GM21526 (cell line): ENCODE results near the gene BOLA1.
A peak's percentile ranks its signal among the peaks of the same experiment; 100 is the strongest.
"Not testable (repeated sequence)": the region's sequence is repeated elsewhere in the genome, so short reads cannot be mapped to it uniquely, and the experiment has no call there.

Source experiments
- ATAC-seq: cut with Tn5 transposase; IDR thresholded peaks from one replicate; pipeline ENCODE4 v1.9.1; 2021; ENCODE audit warnings: moderate library complexity; ENCODE audit not compliant: unreplicated experiment, low FRiP score

The BOLA1 gene, protein sequence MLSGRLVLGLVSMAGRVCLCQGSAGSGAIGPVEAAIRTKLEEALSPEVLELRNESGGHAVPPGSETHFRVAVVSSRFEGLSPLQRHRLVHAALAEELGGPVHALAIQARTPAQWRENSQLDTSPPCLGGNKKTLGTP

DNA sequence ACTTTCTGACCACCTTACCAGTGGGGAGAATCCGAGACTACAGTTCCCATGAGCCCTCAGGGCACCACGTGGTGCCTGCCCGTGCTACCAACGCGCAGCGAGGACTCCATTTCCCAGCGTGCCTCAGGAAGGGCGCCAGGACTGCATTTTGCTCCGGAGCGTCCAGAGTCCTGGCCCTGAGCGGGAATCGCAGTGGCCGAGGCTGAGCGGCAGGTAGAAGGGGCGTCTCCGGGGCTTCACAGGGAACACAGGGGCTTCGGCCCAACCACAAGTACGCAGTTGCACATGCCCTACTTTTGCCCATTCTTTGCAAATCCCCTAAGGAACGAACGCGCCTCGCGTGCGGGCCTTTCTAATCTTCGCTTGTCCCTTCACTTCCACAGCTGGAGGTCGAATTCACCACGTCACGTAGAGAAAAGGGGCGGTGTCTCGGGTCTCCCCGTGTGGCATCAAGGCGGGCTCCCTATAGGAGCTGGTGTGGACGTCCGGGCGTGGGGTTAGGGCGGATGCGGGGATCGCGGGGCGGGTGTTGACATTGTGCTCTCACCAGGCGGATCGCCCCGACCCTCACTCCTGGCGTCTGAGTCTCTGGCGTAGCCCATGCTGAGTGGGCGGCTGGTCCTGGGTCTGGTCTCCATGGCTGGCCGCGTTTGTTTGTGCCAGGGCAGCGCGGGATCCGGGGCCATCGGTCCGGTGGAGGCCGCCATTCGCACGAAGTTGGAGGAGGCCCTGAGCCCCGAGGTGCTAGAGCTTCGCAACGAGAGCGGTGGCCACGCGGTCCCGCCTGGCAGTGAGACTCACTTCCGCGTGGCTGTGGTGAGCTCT is at the start of gene BOLA1:
TSS of gene BOLA1 (plus strand) at position 109 of the 825 bp plus-strand sequence. CDS start at position 601, 492 bp downstream.
- ATAC-seq, result peak; percentile 80

DNA sequence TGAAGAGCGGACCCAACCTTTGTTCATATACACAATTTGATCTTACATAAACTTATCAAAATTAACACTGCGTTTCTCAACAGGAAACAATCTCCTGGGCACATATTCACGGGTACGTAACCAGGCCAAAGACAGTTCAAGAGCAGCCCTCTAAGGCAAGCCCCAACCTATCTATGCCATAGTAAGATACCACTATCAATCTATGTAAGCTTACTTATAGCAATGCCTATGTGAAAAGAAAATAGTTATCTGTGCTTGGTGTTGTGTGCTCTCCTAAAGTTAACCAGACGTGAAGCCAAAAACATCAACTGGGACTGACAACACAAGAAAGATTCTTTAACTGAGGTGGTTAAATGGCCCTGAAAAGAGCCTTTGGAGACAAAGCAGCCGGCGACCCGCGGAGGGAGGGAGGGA is 49.4 kb upstream of the BOLA1 start:
- ATAC-seq, result no peak

DNA sequence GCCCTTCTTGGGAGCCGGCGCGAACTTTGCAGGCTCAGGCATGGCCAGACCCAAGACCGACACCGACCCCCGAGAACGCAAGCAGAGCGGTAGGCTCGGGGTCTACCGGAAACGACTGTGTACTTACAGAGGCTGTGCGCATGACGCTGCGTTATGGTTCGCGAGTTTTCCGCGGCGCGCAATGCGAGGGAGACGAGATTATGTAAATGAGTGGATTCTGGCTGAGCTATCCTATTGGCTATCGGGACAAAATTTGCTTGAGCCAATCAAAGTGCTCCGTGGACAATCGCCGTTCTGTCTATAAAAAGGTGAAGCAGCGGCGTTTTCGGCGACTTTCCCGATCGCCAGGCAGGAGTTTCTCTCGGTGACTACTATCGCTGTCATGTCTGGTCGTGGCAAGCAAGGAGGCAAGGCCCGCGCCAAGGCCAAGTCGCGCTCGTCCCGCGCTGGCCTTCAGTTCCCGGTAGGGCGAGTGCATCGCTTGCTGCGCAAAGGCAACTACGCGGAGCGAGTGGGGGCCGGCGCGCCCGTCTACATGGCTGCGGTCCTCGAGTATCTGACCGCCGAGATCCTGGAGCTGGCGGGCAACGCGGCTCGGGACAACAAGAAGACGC is 48.5 kb upstream of the BOLA1 start:
- peak; percentile 44 for ATAC-seq

DNA sequence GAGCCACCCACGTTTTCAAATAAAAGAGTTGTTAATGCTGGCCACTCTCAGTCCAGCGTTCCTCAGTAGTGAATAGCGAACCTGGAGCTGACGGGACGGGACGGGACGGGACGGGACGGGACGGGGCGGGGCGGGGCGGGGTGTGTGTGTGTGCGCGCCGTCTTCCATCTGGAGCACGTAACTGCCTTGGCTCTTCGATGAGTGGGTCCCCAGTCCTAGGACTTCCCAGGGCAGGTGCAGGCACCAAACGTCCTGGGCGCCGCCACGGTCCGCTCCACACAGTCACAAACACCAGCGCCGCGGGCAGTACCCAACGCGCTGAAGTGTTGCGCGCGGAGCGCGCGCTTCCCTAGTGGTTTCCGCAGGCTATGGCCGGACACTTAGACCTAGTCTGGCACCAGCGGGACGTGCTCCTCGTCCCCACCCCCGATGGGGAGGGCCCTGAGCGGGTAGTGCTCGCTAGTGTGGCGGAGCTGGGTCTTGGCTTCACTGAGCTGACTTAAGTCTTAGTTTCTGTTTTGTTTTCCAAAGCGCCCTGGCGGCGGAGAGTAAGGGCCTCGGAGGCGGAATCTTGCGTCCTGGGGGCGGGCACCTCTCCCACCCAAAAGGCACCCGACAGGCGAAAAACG is 47.7 kb upstream of the BOLA1 start:
- ATAC-seq, result peak; percentile 41

DNA sequence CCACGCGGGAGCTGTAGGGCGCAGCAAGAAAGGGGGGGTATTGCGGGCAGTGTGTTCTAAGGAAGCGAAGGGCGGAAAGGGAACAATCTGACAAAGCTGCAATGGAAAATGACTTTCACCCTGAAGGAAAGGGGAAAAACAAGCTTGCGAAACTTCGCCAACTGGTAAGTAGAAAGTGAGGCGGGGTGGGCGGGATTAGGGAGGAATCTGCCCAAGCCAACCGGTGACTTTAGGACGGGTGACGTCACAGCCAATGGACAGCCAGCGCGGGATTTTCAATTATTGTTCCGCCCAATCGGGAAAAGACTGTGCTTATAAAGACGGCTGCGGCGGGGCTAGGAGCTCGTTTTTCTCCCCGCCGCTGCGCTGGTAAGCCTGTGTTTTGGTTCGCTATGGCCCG is 47.1 kb upstream of the BOLA1 start:
- not testable (repeated sequence) for ATAC-seq

DNA sequence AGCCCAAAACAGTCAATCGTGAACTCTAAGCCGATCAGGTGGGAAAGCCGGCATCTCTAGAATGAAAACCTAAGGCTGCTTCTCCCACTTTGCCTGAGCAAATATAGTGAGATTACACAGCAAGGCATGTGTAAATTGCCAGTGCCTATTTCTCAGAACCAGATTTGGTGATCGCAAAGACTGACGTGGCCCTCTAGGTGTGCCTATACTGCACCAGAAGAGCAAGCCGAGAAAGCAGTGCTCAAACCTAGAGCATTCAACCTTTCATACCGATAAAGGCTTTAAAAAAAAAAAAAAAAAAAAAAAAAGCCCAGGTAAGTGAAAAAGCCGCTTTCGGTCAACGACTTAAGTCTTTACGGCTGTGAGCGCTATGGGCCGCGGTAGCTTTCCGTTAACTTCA is 39.1 kb upstream of the BOLA1 start:
- ATAC-seq, result not testable (repeated sequence)

DNA sequence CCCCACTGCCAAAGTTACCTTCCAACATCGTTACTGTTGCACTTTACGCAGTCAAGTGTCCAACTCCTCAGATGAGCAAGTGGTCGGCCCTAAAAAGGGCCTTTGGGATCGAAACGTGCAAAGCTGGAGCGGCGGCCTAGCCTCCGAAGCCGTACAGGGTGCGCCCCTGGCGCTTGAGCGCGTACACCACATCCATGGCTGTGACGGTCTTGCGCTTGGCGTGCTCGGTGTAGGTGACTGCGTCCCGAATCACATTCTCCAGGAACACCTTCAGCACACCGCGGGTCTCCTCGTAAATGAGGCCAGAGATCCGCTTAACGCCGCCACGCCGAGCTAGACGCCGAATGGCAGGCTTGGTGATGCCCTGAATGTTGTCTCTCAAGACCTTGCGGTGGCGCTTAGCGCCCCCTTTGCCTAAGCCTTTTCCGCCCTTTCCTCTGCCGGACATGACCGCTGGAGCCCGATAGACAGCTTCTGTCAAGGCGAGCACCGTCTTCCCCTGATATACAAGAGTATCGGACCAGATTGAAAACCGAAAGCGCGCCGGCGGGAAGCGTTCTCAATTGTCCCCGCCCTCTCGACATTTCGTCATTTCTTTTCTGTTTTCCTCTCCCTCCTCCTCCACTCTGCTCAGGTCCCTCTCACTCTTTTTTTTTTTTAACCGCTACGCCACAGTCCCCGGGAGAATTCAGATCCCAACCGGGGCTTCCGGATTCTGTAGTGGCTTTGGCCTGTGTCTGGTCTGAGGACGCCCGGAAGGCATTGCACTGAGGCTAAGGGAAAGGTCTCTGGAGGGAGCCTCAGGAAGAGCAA is 38.5 kb upstream of the BOLA1 start:
- ATAC-seq, result peak; percentile 56

DNA sequence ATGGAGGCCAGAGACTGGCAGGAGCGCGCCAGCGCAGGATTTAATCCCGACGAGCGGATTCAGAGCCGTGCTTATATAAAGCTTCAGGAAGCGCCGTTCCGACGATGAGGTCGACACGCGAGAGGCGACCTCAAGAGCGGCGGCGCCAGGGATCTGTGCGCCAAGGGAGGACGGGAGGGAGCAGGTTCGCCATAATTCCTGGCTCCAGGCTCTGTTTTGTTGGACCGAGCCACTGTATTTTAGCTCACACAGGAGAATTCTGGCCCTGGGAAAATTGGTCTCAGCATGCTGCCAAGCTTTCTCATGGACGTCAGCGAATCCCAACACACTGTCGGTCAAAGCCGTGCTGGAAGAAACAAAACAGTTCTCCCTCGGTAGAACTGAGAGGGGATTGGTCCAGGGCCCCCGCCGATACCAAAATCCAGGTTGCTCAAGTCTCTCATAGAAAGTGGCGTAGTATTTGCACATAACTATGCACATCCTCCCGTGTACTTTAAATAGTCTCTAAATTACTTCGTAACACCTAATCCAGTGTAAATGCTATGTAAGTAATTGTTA is 37.8 kb upstream of the BOLA1 start:
- not testable (repeated sequence) for ATAC-seq

DNA sequence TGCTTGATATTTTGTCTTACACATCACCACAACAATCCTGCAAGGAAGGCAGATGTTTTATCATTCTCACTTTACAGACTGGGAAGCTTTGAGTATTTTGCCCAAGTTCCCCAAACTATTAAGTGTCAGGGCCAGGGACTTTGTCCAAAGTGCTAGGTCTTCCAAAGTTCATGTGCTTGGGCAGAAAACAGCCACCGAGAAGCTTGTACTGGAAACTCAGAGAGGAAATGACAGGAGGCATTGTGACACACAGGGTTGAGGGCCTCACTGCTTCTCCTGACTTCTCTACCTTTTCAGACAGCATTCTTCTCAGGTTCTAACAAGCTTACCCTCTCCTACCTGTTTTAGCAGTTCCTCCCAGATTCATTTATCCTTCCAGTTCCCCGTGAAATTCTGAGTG is 32.5 kb upstream of the BOLA1 start:
- ATAC-seq, result not testable (repeated sequence)

DNA sequence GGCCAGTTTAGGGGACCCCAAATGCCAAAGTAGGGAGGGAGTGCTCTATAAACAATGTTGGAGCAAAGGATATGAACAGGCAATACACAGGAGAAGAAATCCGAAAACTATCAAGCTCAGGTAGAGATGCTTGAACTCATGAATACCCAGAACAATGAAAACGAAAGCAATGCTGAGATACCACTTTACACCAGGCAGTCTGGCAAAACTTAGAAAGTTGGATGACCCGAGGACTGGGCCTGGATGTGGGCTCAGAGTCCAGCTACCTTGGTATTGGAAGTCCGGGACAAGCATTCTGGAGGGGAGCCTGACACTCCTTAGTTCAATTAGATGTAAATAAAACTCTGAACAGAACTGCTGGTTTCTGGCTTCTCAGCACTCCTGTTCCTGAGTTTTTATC is 26.3 kb upstream of the BOLA1 start:
- not testable (repeated sequence) for ATAC-seq

DNA sequence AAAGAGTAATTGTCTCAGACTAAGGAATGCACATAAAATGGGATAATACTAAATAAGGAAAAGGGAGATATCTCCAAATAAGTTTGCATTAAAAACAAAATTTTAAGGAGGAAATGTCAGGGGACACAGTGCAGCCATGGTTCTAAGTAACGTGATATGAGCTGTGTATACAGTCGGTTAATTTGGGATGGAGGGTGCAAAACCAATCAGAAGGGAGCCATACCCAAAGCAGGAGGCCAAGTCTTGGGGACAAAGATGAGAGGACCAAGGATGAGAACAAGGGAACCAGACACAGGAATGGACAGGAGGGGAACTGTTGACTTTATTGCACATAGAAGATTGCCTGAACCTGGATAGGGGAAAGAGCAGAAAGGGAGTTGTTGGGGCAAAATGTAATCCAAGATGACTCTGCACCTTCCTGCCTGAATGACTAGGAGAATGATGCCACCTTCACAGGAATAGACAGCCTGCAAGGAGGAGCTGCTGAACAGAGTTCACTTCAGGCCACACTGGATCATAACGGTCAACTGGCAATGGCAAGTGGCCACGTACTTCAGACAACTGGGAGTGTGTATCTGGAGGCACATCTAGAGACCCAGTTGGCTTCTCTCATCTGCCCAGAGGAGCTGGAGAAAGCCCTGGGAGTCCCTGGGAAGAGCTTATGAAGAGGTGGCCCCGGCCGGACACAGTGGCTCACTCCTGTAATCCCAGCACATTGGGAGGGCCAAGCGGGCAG is 22.0 kb upstream of the BOLA1 start:
- no peak for ATAC-seq

DNA sequence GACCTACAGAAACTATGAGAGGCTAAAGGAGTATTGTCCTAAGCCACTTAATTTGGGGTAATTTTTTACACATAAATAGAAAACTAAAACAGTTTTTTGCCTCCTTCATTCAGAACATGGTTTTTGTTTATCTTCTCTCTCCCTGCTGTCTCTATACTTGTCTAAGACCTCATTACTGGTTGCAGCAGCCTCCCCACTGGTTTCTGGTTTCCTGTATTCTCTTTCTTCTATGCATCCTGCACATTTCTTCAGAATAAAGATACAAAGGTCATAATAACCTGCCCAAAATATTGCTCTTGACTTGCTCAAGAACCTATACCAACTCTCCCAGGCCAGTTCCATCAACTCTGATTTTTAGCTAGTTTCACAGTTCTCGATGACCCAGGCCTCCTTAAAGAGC is 19.8 kb upstream of the BOLA1 start:
- ATAC-seq, result no peak

DNA sequence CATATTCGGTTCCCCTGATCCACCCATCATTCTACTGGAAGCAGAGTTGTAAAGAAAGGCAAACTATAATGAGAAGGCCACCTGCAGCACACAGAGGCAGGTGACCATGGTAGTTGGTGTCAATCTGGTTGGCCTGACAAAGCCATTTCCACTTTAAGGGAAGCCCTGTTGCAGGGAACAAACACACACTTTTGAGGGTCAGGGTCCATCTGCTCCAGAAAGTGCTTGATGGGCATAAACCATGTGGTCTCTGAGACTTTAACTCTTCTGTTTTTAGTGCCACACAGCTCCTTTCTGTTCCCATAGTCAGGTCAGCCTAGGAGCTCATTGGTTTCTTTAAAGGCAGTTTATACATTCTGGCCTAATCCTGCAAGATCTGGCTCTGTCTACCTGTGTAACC is 17.5 kb upstream of the BOLA1 start:
- ATAC-seq, result no peak

DNA sequence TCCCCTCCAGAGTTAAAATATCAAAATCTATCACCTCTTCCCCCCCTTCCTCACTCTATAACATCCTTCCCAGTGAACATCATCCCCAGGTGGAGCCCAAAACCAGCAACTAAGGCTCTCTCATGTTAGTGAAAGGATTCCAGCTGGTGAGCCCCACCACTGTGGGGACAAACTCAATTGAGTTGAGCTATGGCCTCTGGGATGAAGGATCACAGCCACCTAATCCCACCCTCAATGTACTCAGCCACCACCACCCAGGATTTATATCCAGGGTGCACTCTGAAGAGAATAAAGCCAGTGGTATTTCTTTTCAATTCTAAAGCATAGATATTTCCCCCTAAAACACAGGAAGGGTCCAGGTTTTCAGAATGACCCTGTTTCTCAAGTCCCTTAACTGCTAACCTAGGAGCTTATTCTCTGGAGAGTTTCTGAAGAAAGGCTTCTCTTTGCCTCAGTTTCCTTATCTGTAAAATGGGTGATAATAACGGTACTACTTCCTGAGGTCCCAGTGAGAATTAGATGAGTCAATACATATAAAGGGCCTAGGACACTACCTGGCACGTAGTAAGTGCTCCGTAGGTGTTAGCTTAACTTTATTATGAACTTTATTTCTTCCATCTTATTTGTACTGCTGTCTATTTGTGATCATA is 15.6 kb upstream of the BOLA1 start:
- no peak for ATAC-seq

DNA sequence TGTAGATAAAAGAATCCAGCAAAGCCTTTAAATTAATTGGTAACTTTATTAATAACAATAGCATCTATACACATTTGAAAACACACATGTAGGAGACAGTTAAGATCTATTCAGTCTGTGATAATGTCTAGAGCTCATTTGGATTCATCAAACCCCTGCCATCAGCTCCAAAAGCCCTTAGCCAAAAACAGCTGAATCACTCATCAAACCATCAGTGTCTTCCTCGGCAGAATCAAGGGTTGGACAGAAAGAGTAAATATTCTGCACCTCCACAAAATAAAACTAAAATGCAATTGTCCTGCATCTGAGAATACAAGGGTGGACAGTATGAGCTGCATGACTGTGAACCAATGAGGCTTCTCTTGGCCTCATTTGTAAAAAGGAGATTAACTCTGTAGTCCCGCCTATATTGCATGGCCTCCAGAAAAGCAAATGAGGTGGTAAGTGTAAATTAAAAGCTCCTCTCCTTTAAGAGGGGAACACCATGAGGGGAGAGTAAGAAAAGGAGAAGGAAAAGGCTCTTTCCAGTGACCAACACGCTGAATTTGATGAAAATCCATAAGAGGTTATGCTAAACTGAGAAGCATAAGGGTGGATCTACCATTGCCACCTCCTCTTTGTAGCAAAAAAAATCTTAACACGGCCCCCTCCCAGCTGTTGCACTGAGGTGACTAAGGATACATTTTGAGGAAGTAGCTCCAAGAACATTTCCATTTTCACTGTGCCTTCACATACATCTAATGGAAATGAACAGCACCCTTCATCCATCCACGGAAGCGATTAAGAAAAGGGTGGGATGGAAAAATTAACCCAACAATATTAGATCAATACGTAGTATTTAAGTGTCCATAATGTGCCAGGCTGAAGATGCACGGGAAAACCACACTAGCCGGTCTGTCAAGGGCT is 14.7 kb upstream of the BOLA1 start:
- no peak for ATAC-seq

DNA sequence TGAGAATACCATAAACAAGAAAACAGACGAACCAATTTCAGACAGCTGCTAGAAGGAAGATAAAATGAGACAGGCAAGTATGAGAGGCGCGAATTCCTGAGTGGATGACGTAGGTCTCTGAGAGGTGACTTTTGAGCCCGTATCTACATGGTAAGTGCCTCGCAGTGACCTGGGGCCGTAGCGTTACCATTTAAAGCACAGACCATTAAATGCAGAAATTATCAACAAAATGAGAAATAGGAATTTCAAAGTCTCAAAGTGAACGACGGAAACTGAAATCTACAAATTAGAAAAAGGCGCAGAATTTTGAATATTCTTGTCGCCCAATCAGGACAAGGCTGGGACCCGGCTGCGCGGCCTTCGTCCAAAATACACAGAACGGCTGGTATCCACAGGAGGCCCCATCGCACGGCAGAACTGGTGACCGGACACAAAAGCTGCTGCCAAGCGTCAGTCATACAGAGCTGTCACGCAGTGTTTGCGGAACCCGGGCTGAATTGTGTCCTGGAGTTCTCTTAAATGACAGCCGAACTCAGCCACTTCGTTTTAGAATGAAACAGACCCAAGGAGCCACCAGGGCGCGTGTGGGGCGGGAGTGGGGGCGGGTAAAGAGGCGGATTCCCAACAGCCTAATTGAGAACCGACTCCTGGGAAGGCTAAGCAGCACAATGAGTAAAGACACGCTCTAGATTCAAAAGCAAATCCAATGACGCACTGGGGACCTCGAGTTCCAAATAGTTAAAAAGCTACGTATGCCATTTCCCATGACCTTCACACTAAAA is 13.8 kb upstream of the BOLA1 start:
- ATAC-seq, result no peak

DNA sequence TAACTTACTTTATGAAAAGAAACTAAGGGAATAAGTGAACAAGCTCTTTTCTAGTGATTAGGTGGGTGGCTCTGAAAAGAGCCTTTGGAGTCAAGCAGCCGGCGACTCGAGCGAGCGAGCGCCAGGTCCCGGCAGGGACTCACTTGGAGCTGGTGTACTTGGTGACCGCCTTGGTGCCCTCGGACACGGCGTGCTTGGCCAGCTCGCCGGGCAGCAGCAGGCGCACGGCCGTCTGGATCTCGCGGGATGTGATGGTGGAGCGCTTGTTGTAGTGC is 13.3 kb upstream of the BOLA1 start:
- ATAC-seq, result not testable (repeated sequence)
